Stimulated activated CD8-positive, alpha-beta memory T cell treated with anti-CD3 and anti-CD28 coated beads, Interleukin-7, amount 100 ng/mL, for 4 hours (primary cell): Measurements from ENCODE around the gene MEGF8.

Experiments
- DNase-seq, 2 donors: peaks; one replicate each; pipeline ENCODE4 v3.0.0-alpha.2; 2020; ENCODE audit warnings: low read depth in 2 of 2

The MEGF8 gene

DNA sequence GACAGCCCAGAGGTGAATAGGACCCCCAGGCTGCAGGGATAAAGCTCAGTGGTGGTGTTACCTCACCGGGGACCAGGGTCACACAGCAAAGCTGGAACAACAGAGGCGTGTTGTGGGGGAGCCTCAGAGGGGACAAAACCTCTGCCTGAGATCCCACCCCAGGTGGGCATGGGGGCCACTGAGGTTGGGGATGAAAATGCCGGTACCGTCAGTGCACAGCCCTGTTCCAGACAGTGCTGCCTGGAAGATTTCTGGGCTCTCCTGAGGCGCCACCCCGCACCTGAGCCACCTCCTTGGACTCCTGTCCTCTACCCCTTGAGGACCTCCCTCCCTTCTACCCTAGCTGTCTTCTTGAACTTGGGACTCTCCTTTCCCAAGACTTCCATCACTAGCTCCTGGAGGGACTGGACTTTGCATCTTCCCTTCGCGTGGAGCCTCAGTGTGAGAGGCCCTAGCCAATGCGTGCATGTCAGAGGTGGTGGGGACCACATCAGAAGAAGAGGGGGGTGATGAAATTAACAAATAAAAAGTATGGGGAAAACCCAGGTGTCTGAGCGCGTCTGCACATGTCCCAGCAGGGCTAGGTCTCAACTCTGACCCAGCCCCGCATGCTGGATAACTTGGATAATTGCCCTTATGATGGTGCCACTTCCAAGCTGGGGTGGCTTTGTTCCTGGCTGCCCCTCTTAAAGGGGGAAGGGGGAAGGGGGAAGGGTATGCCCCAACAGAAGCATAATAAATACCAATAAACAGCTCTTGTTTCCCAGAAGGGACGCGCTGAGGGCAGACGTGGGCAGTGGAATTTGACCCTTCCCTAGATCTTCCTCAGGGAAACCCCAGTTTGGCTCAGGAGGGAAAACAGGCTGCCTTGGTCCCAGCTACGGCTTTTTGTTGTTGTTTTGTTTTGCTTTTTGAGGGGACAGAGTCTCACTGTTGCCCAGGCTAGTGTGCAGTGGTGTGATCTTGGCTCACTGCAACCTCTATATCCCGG, 53.1 kb downstream of the MEGF8 start:
- DNase-seq, result no peak

DNA sequence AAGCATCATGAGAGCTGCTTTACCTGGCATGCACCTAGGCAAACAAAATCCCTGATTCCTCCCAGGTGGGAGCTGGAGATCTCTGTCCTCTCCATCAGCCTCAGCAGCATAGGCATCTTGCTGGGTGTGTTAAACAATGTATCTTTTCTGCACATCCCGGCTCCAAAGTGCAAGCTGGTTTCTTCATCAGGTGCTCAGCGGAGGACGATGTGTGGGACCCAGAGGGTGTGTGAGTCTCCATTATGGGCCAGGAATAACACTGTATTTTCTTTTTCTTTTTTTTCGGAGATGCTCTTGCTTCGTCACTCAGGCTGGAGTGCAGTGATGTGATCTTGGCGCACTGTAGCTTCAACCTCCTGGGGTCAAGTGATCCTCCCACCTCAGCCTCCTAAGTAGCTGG, 54.7 kb downstream of the MEGF8 start:
- no peak for DNase-seq

DNA sequence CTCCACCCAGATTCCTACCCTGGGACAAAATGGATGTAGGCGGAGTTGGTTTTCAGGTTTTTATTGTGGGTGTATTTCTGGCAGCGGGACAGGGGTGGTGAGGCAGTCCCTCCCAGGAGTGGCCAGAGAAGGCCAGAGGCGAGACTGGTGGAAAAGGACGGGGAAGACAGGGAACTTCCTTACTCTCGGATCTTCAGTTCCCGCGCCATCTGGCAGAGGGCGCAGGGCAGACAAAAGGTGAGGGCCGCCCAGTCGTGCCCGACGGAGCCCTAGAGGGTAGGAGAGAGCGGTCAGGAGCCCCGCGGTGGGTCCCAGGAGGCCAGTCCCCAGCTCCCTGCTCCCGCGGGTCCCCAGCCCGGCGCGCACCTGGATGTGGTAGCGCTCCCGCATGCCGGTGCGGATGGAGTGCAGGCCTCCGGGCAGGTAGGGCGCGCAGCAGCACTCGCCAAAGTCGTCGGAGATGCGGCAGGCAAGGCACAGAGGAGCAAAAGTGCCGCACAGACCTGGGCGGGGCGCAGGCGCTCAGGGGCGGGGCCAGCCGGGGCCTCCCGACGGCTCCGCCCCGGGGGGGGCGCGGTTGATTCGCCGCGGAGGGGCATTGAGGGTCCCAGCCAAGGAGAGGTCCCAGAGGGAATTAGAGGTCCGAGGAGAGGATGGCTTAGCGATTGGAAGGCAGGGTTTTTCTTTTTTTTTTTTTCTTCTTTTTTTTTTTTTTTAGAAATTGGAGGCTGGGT, 61.7 kb downstream of the MEGF8 start:
- DNase-seq, result peak; percentile 13 to 56

DNA sequence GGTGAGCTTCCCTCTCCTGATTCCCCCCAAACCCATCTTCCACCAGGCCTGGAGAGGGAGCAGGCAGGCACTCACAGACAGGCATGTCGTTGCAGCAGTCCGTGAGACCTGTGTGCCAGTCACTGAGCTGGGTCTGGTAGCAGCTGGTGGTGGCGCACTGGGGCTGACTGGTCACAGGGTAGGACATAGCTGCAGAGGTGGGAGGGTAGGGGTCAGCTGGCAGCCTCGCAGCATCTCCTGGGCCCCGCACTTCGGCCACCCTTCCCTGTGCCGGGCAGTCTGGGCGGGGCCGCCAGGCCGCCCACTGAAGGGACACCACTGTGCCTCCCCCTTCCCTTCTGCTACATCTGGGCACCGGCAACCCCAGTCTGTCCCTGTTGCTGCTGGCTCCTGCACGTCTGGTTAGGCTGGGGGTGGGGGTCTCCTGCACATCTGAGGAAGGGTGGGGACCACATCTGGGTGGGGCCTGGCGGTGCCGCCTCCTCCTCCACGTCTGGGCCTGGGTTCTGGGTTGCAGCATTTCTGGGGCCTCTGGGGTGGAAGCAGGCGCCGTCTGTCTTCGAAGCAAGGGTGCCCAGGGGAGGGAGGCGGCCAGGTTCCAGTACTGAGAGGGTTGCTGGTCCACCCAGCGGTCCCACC, 63.5 kb downstream of the MEGF8 start:
- no peak for DNase-seq

DNA sequence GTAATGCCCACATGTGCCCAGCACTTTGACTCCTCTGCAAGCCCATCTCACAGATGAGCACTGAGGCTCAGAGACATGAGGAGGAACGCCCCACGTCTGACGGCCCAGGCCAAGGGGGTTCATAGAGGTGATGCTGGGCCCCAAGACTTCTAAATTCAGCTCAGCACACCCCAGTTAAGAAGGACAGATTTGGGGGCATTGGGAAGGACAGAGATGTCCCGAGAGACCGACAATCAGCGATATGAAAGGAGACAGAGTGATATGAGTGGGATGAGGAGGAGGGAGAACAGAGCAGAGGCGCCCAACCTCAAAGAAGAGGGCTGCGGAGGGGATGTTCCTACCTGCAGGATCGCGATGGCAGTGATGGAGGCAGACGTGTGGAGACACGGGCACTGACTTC, 64.5 kb downstream of the MEGF8 start, which contains the start of gene CNFN:
CNFN (minus strand) TSS at position 399 of the 400 bp plus-strand sequence. CDS start 1,260 bp downstream, outside the sequence.
- no peak for DNase-seq

DNA sequence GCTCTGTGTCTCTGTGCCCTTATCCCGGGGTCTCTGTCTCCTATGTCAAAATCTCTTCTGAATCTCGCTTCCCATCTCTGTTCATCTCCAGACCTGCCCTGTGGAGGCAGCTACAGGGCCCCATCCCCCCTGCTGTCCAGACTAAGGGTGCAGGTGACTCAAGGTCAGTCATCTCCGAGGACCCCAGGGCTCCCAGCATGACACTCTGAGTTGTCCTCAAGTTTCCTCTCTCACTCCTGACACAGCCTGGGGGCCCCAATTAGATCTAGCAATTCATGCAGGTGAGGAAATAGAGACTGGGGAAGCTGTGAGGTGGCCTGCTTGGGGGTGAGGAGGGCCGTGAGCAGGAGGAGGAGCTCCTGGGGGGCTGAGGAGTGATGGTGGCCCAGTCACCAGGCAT, 66.7 kb downstream of the MEGF8 start:
- no peak for DNase-seq

DNA sequence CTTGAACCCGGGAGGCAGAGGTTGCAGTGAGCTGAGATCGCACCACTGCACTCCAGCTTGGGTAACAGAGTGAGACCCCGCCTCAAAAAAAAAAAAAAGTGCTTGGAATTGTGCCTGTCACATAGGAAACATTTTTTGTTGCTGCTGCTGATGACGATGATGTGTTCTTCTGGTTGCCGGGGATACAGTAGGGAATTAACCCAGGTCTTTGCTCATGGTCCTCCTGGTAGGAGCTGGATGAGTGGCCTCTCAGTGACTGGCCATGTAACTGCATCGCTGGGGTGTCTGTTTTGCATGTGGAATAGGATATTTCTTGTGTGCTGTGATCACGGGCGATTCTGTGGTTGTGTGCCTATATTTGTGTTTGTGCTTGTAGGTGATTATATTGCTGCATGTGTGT, 69.3 kb downstream of the MEGF8 start:
- DNase-seq, result no peak

DNA sequence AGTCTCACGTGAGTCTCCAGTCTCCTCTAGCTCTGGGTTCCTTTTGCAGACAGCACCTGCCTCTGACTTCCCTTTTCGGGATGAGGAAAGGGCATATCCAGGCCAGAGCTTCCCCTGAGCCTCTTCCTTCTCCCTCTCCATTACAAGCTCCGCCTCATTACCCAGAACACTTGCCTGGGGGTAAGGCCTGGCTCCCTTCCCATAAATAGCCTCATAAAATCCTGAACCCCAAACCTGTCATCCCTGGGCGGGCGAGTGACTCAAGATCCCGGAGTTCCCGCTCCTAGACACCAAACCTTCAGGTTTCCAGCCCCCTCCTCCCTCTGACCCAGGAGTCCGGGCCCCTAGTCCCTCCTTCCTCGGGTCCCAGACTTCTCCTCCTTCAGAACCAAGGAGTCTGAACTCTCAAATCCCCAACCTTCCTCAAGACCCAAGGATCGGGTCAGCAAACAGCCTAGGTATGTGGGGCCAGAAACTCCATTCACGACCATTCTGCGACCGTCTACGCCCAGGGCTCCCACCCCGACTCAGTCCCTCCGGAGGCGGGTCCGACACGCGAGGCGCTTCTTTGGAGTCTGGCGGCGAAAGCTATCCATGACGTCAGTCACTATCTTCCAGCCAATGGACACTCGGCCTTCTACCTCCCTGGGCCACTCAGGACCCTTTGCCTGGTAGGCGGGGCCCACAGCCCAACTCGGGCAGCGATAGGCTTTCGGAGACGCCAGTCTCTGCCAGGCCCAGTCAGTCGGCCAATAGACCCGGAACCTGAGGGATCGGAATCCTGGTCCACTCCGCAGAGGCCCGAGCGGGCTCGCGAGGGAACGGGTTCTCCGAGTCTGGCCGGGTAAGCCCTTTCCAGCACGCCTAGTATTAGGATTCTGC, 71.2 kb downstream of the MEGF8 start:
- peak; percentile 85 to 89 for DNase-seq

DNA sequence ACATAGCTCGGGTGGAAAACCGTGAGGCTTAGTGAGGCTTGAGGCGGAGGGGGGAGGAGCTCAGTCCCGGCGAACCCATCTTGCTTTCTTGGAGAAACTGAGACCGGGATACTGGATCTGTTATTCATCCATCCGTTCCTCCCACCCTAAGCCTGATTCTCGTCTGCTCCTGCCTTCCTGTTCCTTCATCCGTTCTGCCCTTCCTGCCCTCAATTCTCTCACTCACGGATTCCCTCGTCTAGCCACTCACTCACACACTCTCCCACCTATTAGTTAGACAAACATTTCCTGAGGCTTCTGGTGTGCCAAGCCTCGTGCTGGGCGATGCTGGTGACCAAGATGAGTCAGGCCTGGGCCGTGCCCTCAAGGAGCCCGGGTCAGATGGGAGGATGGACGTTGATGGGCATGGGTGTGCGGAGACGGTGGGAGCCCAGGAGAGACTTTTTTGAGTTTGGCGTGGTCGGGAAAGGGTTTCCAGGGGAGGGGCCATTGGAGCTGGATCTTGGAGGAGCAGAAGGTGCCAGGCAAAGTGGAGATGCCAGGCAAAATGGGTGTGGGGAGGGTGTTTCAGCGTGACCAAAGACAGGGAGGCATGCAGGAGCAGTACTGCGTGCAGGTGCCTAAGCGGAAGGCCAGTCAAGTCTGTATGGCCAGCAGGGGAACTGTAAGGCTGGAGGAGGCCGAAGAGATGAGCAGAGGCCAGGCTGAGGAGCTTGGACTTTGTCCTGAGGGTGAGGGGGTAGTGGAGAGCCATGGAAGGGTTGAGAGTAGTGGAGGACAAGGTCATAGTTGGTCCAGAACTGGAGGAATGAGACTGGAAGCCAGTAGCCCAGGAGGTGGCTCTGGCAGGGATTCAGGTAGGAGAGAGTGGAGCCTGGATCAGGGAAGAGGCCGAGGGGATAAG, 72.1 kb downstream of the MEGF8 start:
- DNase-seq, result no peak

DNA sequence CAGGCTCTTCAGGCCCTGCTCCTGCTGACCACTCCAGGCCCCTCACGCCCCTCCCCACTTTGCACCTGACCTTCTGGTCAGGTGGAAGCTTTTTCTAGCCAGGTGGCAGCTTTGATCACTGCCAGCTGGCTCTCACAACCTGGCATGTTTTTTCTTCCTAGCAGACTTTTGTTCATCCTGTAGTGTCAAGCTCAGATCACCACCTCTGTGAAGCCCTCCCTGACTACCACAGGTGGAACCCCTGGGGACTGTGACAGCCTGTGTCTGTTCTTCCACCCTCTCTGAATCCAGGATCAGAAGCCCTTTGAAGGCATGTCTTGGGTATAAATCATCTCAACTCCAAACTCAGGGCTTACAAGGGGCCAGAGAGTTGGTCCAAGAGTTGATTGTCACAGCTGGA, 75.0 kb downstream of the MEGF8 start:
- no peak for DNase-seq

DNA sequence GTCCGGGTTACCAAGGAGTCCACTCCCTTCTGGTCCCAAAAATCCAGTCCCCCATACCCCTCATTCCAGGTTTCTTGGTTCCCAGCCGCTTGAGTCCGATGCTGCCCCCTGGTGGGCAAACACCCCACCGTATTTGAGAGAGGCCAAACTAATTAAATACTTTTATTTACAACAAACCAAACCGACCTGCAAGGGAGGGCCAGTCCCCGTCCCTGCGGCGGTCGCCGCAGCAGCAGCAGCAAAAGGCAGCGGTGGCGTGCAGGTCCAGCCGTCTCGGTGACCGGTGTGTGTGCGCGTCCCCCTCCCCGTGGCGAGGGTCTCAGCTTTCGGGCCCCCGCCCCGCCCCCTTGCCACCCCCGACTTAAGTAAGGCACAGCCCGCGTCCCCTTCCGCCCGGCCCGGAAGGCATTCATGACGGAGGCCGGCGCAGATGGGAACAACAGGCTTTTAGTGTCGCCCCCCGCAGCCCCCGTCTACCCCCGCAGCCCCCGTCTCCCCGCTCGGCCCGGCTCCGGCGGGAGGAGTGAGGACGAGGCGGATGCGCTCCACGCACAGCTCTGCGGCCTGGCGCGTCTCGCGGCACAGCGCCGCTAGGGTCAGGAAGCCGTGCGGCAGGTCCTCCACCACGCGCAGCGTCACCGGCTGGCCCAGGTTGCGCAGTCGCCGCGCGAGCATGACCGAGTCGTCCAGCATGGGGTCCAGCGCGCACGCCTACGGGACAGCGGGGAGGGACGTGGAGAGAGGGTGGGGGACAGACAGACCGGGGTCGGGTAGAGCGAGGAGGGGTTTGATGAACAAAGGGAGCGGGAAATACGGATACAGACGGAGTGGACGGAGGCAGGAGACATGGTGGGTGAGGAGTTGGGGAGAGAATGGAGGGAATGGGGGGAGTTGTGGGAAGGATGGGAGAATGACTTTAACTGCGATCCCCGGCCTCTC, 76.2 kb downstream of the MEGF8 start:
- peak; percentile 53 to 55 for DNase-seq

DNA sequence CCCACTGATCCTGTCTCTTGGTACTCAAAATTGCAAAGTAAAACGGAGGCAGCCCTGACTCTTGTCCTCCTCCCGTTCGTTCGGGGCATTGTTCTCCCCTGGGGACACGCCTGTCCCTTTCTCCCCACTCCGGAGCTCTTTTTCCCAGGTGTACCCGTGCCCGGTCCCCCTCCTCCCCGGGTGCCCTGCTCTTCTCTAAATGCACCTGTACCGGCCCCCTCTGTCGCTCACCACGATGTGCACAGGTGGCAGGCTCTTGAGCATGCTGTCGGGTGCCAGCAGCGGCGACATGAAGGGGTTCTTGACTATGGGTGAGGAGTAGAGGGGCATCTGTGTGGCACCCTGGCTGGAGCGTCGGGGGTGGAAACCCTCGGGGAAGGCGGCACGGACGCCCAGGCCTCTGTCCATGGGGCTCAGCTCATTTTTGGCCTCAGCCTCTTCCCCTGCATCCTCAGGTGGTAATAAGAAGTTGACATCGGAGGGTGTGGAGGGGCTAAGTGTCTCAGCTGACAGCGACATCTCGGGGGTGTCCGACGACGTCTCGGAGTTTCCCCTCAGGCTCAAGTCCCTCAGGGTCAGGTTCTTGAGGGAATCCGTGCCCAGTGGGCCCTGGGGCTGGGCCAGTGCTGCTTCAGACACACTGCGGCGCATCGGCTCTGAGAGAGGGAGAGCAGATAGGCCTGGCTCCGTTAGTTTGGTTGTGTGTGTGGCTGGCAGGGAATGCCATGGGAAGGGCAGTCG, 77.1 kb downstream of the MEGF8 start:
- DNase-seq, result no peak

DNA sequence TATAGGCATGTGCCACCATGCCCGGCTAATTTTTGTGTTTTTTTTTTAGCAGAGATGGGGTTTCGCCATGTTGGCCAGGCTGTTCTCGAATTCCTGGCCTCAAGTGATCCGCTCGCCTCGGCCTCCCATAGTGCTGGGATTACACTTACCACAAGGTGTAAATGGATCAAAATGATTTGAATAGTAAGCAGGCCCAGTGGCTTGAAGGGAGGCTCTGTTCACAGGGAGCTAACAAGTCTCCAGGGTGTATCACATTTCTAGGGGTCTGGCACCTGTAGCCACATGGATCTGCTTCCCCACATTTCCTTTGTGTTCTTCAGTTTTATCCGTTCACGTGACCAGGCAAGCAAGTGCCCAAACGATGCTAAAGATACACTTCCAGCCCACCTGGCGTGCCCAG, 78.2 kb downstream of the MEGF8 start:
- no peak for DNase-seq

DNA sequence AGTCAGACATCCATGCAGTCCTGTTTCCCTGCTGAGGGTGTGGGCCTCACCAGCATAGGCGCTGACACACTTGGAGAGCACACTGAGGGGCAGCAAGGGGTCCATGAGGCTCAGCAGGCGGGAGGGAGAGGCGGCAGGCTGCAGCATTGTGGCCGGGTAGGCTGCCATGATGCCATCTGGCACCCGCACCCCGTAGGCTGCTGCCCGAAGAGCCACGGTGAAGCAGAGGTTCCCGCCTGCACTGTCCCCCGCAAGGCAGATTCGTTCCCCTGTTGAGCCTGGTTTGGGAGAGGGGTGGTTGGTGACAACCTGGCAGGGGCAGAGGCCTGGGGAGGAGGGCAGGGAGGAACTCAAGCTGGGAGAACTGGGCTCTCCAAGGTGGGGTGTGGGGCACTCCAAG, 80.7 kb downstream of the MEGF8 start:
- DNase-seq, result no peak

DNA sequence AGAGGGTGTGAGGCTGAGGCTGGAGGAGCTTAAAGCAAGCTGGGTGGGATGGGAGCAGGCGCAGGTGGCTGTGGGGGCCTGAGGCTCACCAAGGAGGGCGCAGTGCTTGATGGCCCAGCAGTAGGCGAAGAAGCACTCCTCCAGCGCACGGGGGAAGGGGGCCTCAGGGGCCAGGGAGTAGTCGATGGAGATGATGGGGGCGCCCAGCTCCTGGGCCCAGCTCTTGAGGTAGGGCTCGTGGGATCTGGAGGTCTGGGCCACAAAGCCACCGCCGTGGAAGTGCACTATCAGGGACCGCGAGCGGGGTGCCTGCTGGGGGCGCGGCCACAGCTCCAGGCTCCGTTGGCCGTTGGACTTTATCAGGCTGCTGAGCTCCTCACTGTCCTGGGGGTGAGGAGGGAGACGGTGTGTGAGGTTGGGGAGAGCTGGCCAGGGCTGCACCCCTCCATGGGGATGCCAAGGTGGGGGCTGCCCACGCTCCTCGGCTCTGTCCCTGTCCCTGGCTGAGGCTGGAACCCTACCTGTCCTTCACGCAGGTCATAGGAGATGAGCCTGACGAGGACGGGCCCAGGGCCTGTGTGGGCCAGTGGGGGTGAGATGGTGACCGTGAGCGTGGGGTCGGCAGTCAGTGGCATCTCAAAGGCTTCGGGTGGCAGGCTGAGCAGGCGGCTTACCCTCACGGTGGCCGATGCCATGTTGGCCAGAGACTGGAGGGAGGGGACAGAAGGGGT, 81.8 kb downstream of the MEGF8 start:
- no peak for DNase-seq

DNA sequence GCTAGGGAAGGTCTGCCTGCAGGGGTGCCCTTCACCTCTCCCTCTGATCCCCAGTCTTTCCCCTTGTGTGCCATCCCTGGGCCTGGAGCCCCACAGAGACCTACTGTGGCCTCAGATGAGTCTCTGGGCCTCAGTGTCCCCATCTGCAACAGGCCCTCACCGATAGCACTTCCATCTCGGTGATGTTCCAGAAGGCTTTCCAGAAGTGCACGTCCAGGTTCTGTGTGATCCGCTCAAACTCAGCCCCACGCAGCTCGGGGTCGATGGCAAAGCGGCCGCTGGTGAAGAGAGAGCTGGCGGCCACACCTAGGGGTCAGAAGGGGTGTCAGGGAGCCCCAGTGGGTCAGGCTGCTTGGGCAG, 82.4 kb downstream of the MEGF8 start:
- DNase-seq, result no peak

DNA sequence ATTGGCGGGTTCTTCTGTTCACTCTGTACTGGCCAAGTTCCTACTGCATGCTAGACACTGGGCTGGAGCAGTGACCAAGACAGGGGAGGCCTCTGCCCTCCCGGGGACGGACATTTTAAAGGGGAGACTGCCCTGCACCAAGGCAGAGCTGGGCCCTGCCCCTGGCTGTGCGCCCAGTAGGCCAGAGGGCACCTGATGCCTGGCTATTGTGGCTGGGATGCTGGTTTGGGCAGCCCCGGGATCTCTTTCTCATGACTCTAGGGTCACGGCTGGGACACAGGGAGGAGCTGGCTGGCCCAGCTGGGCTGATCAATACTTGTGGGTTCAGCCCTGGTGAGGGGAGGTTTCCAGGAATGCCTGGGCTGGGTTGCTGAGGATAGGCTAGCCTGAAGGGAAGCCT, 84.0 kb downstream of the MEGF8 start:
- DNase-seq, result no peak

DNA sequence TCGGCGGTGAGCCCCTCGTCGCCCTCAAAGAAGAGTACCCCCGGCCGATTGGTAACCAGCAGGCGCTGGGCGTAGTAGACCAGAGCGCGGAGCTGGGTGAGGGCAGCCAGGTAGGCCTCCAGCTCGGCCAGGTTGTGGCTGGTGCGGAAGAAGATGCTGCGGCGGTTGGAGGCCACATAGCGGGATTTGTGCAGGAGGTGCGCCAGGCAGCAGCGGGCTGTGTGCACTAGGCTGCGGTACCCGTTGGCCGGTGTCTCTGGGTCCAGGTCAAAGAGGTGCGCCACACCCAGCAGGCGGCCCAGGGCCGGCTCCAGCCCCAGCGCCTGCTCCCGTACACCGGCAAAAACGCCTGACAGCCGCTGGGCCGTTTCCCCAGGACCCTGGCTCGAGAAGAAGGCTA, 84.9 kb downstream of the MEGF8 start:
- DNase-seq, result no peak
